GM12875 (cell line): ENCODE measurements around the gene HMGA1.

ENCODE experiments used
- H3K4me3 ChIP-seq: one replicate; pipeline ENCODE4 v1.5.1; 2011; ENCODE audit warnings: low read depth, low read length, control low read depth
- CTCF ChIP-seq: IDR thresholded peaks from 2 replicates; pipeline ENCODE4 v1.5.1; 2011; ENCODE audit warnings: low read depth, mild to moderate bottlenecking, control low read depth, inconsistent platforms, low read length, moderate library complexity, borderline replicate concordance; ENCODE audit not compliant: insufficient read depth

HMGA1 gene

DNA sequence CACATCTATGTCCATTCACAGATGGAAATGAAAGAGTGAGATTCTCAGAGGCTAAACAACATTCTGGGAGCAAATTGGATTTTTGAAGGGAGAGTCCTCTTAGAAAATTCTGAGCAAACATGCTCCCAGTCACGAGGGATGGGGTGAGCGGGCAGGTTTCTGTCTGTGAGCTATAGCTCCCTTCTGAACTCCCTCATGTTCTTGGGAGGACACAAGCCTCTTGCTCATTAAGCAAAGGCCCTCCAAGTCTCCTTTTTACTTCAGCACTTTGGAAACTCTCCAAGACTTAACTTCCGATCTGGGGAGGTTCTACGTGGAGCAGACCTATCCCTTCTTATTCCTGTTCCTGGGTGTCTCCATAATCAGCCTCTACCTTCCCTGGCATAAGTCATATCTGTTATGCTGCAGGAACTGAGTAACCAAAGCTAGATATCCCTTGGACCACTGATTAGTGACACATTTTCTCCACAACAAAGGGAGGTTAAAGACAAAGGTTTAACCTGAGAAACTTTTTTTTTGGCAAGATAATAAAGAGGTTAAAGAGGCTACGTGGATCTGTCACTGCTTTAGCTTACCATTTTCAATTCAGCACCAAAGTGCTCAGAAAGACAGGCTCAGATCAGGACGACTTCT is 45.1 kb downstream of the HMGA1 start:
- no peak overlapping the region for H3K4me3 ChIP-seq
- TF ChIP-seq CTCF = no peak

GRCh38 chr6:34284563-34285447 is 48.1 kb downstream of the HMGA1 start:
- no peak for TF ChIP-seq CTCF
- no peak overlapping the region for H3K4me3 ChIP-seq

DNA sequence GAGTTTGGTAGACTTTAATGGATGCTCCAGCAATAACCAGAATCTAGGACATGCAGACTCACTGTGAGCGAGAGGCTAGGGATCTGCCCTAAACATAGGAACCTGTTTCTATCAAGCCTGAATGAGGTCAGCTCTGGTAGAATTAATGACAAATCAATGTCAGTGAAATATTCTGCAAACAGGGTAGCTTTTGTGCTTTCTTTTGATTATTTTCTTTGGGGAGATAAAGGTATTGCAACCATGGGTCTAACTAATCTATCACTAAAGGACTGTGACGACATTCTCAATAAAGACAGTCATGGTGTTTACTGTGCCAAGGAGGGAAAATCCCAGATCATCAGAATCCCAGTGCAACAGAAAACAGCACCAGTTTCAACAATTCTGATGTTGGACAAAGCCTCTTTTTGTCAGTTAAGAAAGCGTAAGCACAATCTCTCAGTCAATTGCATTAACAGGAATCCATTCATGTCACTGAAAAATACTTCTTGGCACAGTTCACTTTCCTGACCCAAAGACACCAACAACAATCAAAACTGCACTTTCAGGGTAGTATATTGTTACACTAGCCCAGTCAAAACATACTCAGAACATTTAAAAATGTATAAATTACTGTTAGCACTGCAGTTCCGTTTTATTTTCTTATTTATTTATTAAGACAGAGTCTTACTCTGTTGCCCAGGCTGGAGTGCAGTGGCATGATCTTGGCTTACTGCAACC is 48.9 kb downstream of the HMGA1 start:
- no peak for TF ChIP-seq CTCF

GRCh38 chr6:34288581-34288980 is 51.9 kb downstream of the HMGA1 start:
- TF ChIP-seq CTCF = no peak
- H3K4me3 ChIP-seq = no peak overlapping the region

More for the DNA sequence above, 48.9 kb downstream of the HMGA1 start:
- no peak overlapping the region for H3K4me3 ChIP-seq

DNA sequence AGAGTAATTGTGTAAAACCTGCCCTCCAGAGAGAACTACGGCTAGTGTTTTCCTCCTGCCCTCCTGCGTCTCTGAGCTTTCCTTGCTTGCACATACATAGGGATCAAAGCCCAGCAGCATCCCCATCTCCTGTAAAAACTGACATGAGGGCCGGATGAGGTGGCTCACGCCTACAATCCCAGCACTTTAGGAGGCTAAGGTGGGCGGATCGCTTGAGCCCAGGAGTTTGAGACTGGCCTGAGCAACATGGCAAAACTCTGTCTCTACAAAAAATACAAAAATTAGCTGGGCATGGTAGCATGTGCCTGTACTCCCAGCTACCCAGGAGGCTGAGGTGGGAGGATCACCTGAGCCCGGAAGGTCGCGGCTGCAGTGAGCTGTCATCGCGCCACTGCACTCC is 52.5 kb downstream of the HMGA1 start:
- no peak for TF ChIP-seq CTCF
- no peak overlapping the region for H3K4me3 ChIP-seq

DNA sequence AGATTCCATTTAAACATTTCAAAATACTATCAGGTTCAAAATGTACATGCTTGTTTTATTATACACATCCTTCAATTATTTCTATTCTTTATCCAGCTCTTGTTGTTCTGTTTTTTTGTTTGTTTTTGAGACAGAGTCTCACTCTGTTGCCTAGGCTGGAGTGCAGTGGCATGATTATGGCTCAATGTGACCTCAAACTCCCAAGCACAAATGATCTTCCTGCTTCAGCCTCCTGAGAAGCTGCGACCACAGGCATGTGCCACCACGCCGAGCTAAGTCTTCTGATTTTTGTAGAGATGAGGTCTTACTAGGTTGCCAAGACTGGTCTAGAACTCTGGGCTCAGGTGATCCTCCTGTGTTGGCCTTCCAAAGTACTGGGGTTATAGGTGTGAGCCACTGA is 56.3 kb downstream of the HMGA1 start:
- no peak overlapping the region for H3K4me3 ChIP-seq
- no peak for TF ChIP-seq CTCF

DNA sequence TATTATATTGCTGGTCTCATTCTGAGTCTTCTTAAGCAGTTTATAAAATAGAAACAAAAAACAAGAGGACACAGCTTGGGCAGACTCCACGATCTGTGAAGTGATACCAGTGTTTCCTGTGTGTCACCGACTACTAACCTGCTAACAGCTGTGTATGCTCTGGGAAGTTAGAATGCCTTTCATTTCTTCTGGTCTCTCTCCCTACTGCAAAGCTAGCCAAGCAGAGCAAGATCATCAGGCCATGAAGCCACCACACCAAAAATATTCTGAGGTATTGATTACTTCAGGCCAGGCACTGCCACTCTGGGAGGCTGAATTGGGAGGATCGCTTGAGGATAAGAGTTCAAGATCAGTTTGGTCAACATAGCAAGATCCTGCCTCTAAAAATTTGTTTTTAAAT is 59.0 kb downstream of the HMGA1 start:
- no peak overlapping the region for H3K4me3 ChIP-seq
- no peak for TF ChIP-seq CTCF
